ENCODE data around the gene PDE10A.
"Not testable (repeated sequence)": the region's sequence is repeated elsewhere in the genome, so short reads cannot be mapped to it uniquely, and the experiment has no call there.

PDE10A gene

DNA sequence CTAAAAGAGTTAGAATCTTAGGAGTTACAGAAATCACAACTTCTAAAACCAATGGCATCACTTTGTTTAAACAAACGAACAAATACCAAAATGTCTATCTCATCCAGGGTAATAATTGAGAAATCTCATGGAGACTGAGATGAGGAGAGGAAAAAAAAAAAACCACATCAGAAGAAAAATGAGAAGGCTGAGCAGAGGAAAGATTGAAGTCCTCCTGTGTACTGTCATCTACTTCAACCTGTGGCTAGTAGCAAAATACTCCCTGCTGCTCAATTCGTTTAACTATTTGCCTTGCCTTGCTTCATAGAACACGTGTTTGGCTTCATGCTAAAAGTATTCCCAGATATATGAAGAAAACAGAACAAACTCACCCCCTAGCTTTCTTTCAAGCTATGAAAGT, 143.7 kb downstream of the PDE10A start:
- DNase-seq: no peak

DNA sequence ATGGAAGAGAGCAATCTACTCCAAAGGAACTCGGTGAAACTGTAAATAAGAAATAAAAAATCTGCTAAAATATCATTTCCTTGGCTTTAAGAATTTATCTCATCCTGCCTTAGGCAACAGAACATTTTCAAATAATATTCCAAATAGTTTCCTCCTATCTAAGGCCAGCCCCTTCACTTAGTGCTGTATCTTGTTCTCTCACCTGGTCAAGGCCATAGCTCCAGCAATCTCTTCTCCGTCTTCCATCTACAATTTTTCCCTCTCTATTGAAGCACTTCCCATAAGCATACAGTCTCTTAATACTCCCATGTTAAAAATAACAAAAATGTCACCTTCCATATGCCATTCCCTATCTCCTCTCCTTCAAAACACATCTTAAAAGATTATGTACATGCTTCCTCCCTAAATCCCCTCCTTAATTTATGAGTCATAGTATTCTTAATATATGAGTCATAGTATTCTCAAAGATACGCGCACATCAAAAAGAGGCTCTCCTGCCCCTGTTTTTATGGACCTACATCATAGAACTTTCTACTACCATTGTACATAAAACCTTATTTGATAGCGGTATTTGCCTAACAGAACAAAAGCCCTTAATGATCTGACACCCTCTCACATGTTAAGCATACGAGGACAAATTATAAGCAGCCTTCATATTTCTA, 146.9 kb downstream of the PDE10A start:
- DNase-seq: no peak

DNA sequence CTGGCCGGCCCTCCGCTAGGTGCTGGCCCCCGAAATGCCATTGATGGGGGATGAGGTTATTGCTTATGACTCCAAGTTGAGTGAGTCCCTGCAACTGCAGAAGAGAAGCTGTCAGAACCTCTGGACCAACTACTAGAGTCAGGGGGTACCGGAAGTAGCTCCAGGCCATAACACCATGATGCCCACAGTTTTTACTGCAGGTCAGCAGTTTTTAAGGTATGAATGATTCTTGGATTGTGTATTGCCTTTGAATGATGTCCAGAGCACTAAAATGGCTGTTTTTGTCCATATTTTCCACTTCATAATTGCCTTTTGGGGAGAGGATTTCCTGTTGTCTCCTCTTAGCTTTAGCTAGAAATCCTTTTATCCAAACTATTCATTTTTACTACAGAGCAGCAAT, 148.4 kb downstream of the PDE10A start:
- no peak for DNase-seq

DNA sequence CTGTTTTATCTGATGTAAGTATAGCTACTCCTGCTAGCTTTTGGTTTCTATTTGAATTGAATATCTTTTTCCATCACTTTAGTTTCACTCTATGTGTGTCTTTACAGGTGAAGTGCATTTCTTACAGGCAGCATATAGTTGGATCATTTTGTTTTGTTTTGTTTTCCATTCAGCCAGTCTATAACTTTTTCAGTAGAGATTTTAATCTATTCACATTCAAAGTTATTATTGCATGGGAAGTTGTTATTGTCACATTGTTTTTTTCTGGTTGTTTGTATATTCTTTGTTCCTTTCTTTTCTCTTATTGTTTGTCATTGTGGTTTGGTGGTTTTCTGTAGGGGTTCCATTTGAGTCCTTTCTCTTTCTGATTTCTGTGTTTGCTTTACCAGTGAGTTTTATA, 151.2 kb downstream of the PDE10A start:
- DNase-seq: no peak

DNA sequence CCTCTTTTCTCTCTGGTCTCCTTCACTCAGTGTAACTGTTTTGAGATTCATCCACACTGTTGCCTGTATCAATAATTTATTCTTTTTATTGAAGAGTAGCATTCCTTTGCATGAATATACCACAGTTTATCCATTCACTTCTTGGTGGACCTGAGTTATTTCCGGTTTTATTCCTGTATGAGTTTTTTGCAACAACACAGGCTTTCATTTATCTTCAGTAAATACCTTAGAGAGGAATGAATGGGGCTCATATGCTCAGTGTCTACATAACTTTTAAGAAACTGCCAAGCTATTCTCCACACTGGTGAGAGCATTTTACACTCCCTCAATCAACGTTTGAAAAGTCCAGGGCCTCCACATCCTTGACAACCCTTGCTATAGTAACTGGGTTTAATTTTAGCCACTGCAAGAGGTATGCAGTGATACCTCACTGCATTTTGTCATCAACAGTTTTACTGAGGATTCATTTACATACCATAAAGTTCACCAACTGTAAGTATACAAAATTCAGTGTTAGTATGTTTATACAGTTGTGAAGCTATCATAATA, 154.6 kb downstream of the PDE10A start:
- no peak for DNase-seq

DNA sequence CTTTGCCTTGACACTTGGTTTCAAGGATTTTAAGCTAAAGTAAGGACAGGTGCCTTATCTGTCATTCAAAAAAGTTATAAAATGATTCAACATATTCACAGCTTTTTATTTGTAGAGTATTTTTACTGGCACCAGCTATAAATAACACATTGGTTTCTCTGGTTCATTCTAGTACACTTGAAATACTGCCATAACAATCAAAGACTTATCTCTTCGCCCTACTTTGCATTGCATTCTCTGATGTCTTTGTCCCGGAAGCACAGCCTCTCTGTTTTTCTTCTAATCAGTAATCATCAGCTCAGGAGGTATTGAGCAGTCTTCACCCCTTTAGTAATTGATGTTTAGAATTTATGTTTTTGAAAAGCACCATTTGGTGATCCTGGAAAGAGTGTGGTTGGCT, 156.4 kb downstream of the PDE10A start:
- DNase-seq: no peak

DNA sequence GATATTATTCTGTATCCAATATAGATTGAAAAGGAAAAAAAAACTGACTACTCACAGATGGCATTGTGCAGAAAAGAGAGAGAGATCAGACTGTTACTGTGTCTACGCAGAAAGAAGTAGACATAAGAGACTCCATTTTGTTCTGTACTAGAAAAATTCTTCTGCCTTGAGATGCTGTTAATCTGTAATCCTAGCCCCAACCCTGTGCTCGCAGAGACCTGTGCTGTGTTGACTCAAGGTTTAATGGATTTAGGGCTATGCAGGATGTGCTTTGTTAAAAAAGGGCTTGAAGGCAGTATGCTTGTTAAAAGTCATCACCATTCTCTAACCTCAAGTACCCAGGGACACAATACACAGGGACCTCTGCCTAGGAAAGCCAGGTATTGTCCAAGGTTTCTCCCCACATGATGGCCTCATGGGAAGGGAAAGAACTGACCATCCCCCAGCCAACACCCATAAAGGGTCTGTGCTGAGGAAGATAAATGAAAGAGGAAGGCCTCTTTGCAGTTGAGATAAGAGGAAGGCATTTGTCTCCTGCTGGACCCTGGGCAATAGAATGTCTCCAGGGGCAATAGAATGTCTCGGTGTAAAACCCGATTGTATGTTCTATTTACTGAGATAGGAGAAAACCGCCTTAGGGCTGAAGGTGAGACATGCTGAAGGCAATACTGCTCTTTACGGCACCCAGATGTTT, 162.7 kb downstream of the PDE10A start:
- not testable (repeated sequence) for DNase-seq

DNA sequence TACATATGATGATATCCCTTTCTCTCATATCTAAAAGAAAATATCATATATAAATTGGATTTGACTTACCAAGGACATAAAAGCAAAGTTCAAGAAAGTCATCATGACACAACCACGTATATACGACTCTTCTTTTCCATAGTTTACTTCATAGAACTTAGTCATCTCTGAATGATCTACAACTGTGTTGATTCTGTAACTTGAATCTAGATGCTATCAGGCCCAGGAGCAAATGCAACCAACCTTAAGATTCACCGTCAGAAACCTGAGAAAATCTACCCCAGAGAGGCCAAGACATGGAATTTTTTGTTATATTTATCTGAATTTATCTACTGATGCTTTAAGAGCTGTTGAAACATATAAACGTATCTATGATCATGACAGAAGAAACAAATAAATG, 165.6 kb downstream of the PDE10A start:
- DNase-seq: no peak

DNA sequence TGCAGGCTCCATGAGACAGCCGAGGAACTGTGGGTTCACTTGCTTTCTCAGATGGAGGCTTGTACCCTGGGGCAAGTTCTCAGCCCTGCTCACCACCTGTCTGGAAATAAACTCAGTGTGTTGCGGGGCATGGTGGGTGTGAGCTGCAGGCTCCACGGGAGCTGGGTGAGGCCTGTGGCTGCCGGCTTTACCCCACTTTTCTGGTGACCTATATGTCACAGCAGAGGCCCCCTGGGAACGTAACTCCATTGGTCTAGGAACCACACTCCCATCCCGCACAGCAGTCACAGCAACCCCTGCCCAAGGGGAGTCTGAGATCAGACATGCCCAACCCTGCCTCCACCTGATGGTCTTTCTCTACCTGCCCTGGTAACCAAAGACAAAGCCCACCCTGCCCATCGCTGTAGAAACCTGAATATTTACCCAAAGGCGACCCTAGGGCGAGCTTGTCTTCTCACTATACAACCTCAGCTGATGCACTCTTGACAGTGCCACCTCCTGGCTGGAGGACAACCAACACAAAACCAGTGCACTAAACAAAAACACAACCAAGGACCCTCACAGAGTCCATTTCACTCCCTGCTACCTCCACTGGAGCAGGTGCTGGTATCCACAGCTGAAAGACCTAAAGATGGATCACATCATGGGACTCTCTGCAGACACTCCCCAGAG, 174.3 kb downstream of the PDE10A start:
- DNase-seq: no peak

DNA sequence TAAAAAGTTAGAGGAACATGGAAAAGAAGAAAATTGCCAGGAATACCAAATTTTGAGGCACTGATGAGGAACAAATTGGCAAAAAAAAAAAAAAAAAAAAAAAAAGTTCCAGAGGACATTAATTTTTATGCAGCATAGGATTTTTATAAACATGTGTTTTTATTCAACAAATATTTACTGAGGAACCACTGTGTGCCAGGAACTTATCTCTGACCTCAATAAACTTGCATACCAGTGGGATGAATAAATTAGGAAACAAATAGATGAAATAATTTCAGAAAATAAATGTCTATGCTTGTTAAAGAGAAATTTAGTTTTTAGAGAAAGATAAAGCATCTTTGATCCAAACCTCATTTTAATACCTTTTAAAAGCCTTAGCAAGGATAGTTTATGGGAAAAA, 175.1 kb downstream of the PDE10A start:
- no peak for DNase-seq

DNA sequence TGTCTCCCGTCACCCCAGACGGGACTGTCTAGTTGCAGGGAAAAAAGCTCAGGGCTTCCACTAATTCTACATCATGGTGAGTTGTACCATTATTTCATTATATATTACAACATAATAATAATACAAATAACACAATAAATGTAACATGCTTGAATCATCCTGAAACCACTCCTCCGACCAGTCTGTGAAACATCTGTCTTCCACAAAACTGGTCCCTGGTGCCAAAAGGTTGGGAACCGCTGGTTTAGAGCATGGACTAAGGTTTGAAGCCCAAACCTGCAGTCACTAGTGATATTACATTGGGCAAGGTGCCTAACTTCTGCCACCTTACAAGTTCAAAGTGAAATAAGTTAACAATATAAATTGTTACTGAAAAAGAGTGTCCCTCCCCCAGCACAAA, 175.7 kb downstream of the PDE10A start:
- no peak for DNase-seq

DNA sequence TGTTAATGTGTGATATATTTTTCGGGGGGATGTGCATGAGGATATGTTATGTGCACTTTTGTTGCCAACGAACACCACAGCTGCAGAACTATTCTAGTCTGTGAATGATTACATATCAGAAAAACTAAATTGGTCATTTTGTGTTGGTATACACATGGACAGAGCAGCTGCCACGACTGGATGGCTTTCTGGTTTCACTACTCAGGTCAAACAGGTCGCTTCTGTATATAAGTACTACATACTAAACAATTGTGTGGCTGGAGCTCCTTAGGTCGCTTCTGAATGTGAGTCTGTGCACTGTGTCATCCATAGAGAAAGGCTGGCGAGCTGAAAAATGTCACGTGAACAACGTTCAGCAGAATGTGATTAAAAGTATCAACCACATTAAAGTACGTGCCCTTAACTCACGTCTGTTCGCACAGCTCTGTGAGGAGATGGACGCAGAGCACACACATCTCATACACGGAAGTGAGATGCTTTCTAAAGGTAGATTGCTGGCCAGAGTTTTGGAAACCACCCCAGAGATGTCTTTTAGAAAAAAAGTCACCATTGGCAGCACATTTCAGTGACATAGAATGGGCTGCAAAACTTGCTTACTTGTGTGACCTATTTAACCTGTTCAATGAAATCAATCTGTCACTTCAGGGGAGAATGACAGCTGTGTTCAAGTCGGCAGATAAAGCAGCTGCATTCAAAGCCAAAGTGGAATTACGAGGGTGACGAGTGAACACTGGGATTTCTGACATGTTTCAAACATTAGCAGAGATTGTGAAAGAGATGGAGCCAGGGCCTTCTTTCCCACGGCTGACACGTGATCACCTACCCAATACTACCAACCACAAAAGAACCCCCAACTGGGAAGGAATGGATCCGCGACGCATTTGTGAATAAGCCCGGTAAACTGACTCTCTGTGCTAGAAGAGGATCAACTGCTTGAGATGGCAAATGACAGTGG, 176.6 kb downstream of the PDE10A start:
- DNase-seq: no peak

DNA sequence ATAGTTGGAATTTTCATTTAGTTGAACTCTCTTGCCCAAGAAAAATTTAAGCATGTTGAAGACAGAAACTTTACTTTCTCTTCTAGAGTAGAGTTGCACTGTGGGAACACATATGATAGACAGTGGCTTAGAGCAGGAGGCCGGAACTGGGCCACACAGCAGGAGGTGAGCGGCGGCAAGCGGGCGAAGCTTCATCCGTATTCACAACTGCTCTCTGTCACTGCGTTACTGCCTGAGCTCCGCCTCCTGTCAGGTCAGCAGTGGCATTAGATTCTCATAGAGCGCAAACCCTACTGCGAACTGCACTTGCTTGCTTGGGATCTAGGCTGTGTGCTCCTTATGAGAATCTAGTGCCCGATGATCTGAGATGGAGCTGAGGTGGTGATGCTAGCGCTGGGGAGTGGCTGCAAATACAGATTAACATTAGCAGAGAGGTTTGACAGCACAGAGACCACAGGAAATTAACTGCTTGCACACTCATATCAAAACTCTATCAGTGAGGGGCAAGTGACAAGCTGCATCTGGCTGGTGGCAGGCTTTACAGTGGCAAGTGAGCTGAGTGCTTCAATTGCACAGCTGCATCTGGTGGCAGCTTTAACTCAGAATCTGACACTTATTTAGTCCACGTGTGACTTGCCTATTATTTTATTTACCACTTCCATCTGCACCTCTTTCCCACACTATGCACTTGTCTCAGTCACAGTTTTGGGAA, 178.7 kb downstream of the PDE10A start:
- DNase-seq: no peak

DNA sequence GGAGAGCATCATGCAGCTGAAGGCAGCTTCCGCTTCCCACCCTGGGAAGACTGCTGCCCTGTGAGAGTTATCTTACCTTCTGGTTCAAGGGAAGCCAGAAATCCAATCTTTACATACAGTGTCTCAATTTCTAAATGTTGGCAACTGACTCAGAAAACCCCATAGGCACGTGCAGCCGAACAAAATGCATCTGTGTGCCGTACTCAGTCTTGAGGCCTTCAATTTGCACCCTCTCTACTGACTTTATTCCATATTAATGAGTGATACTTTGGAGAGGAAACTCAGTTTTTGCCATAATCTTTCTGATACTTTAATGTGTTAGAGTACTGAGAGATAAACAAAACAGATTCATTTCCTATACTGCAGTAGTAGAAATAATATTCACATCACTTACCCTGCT, 181.1 kb downstream of the PDE10A start:
- no peak for DNase-seq

DNA sequence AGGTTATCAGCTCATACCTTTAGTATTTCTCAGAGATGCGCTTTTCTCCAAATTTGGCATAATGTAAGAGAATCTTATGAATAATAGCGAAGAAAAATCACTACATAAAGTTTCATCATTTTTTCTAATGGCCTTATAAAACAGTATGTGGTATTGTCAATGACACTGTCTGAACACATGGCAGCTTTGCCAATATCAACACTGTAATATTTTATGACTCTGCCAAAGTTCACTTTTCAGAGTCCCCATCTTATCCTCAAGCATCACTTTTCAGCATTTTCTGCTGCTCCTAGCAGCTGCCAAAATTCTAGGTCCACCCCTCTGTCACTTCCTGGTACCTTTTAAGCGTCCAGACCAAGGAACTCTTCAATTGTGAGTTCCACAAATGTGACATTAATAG, 182.1 kb downstream of the PDE10A start:
- no peak for DNase-seq

DNA sequence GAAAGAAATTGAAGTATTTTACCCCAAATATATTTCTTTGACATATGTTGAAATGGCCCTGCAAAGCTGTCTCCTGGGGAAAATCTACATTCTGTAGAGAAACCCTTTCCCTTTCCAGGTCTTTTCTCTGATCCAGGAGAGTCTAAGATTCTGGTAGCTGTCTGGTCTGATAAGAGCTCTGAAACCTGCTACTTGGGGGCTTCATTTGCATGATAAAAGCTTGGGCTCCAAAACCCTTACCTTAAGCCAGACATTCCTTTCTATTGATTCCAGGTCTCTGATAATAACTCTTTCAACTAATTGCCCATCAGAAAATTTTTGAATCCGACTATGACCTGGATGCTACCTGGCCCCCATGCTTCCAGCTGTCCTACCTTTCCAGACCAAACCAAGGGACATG, 184.5 kb downstream of the PDE10A start:
- DNase-seq: no peak

DNA sequence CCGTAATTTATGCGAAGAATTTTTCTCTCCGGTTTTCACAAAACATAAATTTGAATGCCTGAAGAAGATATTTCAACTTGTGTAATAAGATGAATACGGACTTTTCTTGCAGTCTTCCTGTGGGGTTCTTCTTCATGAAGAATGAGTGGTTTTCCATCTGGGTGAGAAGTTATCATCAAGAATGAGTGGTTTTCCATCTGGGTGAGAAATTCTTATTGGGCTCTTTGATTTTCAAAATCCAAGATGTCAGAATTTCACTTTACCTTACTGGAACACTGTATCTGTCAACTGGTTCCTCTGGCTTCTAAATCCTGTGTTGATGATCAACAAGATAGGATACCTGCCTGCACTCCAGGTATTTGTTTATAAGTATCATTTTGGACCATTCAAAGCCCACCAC, 193.6 kb downstream of the PDE10A start:
- no peak for DNase-seq

DNA sequence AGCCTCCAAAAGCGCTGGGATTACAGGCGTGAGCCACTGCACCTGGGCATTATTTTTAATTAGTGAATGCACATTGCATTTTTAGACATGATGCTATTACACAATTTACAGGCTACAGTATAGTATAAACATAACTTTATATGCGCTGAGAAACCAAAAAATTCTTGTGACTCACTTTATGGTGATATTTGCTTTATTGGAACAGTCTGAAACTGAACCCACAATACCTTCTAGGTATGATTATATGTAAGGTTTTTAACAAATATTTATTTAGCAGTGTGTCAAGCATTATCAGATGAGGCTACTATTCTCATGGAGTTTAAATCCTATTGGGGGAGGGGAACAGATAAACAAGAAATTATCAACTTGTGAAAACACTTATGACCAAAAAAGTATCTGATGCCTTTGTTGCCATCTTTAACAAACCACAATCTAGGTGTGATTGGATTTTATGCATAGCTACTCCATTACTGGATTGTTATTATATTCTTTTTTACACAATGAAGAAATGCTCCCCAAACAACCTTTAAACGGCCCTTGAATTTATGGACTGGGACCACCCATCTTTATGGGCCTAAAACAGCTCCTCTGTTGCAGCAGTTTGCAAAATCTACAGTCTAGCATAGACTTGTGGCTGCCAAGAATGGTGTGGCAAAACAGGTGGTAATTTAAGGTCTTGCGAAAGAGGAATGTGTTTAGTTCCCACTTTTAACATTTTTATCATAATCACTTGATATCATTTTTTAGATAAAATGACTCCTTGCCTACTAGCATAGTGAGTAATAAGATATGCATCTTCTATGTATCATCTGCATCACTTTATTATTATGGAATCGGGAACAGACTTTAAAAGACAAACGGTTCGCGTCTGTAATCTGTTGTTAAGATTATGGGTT, 194.5 kb downstream of the PDE10A start:
- DNase-seq: no peak

DNA sequence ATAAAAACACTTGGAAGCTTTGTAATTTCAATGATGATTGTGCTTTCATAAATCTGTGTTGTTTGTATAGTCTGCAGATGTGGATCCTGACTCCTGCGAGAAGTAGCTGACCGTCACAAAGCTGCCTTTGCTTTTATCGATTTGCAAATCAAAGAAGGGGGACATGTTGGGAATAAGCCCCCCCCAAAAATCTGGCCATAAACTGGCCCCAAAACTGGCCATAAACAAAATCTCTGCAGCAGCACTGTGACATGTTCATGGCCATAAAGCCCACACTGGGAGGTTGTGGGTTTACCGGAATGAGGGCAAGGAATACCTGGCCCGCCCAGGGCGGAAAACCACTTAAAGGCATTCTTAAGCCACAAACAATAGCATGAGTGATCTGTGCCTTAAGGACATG, 199.5 kb downstream of the PDE10A start:
- DNase-seq: not testable (repeated sequence)

DNA sequence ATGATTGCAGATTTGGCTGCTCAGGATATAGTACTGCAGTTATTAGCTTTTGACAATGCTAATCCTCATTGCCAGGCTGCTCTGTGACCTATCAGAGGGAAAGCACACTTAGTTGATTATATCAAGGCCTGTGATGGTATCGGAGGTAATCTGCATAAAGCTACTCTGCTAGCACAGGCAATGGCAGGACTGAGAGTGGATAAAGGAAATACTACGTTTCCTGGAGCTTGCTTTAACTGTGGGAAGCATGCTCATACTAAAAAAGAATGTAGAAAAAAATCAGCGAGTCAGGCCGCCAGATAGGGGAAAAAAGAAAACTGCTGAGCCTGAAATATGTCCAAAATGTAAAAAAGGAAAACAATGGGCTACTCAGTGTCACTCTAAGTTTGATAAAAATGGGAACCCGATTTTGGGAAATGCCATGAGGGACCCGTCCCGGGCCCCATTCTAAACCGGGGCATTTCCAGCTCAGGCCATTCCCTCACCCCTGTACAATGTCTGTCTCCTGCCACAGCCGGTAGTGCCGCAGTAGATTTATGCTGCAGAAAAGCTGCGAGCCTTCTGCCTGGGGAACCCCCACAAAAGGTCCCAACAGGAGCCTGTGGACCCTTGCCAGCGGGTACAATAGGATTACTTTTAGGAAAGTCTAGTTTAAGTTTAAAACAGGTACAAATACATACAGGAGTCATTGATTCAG, 203.3 kb downstream of the PDE10A start:
- not testable (repeated sequence) for DNase-seq

Measured in right hindlimb (tissue), 1 donor.